ENCODE measurements around the gene KRTAP1-4. TPM values are rescaled to one million over a fixed set of nuclear protein-coding genes. Genes with fewer than 3 reads are reported as not detected.
"Not testable (repeated sequence)": the region's sequence is repeated elsewhere in the genome, so short reads cannot be mapped to it uniquely, and the experiment has no call there.

KRTAP1-4 gene
- total RNA-seq, 4 donors from 2014 or later = not detected

GRCh38 chr17:41060052-41060604 is 30.1 kb upstream of the KRTAP1-4 start, which contains the start of gene KRTAP2-3:
KRTAP2-3 (minus strand) TSS chr17:41060114; CDS start chr17:41060050, 64 bp downstream.
- 45 to 55% methylated on average over 6 of the region's 6 CpGs for WGBS, 2 donors
- H3K4me3 ChIP-seq = no peak within 1 kb of the TSS

GRCh38 chr17:41059276-41060051 is 29.5 kb upstream of the KRTAP1-4 start:
- H3K27me3 ChIP-seq; H3K9me3 ChIP-seq; H3K27ac ChIP-seq; DNase-seq (ENCODE audit: low spot score in 2 of 2); H3K36me3 ChIP-seq; H3K4me3 ChIP-seq: not testable (repeated sequence)
- H3K4me1 ChIP-seq = peaks cover 0 to 15% (median 0%) of the 10 kb centered on the region in 4 donors
- 31 to 39% methylated on average over 8 to 11 of the region's 31 CpGs for whole genome bisulfite sequencing, 2 donors

More at GRCh38 chr17:41060052-41060604, 30.1 kb upstream of the KRTAP1-4 start, which contains the start of gene KRTAP2-3:
- Histone ChIP-seq H3K9me3 (peaks cover 0 to 4% (median 0%) of the 10 kb centered on the region in 4 donors), H3K4me1 (peaks cover 0 to 15% (median 0%) of the 10 kb centered on the region in 4 donors), H3K36me3 (no peaks in the 10 kb centered on the region), H3K27ac (peak within 1 kb of the TSS in 1 of 4 donors; percentile 26), H3K27me3 (no peaks in the 10 kb centered on the region)
- DNase-seq (ENCODE audit: low spot score in 2 of 2) = no peak
- TF ChIP-seq CTCF (IDR thresholded peaks at IDR 0.05) = no peak
- no peak for TF ChIP-seq POLR2A (IDR thresholded peaks at IDR 0.05)
- no peak for TF ChIP-seq EP300 (IDR thresholded peaks at IDR 0.05)

- no peaks in the 10 kb centered on the region for H3K27me3 ChIP-seq
- 91 to 98% methylated on average over 5 of the region's 5 CpGs for WGBS, 2 donors
- H3K4me3 ChIP-seq = no peak overlapping the region
- no peak for DNase-seq (ENCODE audit: low spot score in 2 of 2)
- H3K36me3 ChIP-seq = no peaks in the 10 kb centered on the region
- H3K4me1 ChIP-seq = peaks cover 0 to 15% (median 0%) of the 10 kb centered on the region in 4 donors
- TF ChIP-seq POLR2A (IDR thresholded peaks at IDR 0.05) = no peak
- TF ChIP-seq EP300 (IDR thresholded peaks at IDR 0.05) = no peak
- TF ChIP-seq CTCF (IDR thresholded peaks at IDR 0.05) = no peak
- no peak overlapping the region for H3K27ac ChIP-seq
- peaks cover 0 to 4% (median 0%) of the 10 kb centered on the region in 4 donors for H3K9me3 ChIP-seq
Measured at GRCh38 chr17:41058741-41059140, 28.7 kb upstream of the KRTAP1-4 start.

DNA sequence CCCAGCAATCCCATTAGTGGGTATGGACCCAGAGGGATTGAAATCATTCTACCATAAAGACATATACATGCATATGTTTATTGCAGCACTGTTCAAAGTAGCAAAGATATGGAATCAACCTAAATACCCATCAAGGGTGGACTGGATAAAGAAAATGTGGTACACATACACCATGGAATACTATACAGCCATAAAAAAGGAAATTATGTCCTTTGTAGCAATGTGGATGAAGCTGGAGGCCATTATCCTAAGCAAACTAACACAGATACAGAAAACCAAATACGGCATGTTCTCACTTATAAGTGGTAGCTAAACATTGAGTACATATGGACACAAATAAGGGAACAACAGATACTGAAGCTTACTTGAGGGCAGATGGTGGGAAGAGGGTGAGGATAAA is 27.6 kb upstream of the KRTAP1-4 start:
- 94% methylated on average over 1 of the region's 1 CpG for WGBS, 2 donors
- Histone ChIP-seq H3K9me3 (peaks cover 0 to 4% (median 0%) of the 10 kb centered on the region in 4 donors), H3K27ac (no peak overlapping the region), H3K36me3 (no peaks in the 10 kb centered on the region), H3K4me3 (no peak overlapping the region), H3K4me1 (peaks cover 0 to 15% (median 0%) of the 10 kb centered on the region in 4 donors), H3K27me3 (no peaks in the 10 kb centered on the region)
- DNase-seq (ENCODE audit: low spot score in 2 of 2) = no peak
- no peak for TF ChIP-seq CTCF (IDR thresholded peaks at IDR 0.05)
- TF ChIP-seq EP300 (IDR thresholded peaks at IDR 0.05) = no peak
- TF ChIP-seq POLR2A (IDR thresholded peaks at IDR 0.05) = no peak

- not testable (repeated sequence) for H3K4me3 ChIP-seq; H3K9me3 ChIP-seq; H3K36me3 ChIP-seq; DNase-seq (ENCODE audit: low spot score in 2 of 2); H3K27me3 ChIP-seq; H3K4me1 ChIP-seq; H3K27ac ChIP-seq
- WGBS, 2 donors = 43 to 61% methylated on average over 1 to 3 of the region's 6 CpGs
Measured at GRCh38 chr17:41055130-41055529, 25.1 kb upstream of the KRTAP1-4 start, which contains the start of gene KRTAP2-2. KRTAP2-2 (minus strand) TSS chr17:41055230; CDS start chr17:41055211, 19 bp downstream.

- not testable (repeated sequence) for H3K4me3 ChIP-seq; H3K36me3 ChIP-seq; H3K27me3 ChIP-seq; DNase-seq (ENCODE audit: low spot score in 2 of 2); H3K27ac ChIP-seq; H3K4me1 ChIP-seq; H3K9me3 ChIP-seq
- 76 to 78% methylated on average over 7 of the region's 9 CpGs for WGBS, 2 donors
Measured at GRCh38 chr17:41054556-41054955, 24.6 kb upstream of the KRTAP1-4 start.
